LNCAP (cell line): ENCODE measurements around the gene EPHB4.

Source experiments
- TF ChIP-seq, protein P1 (sequence below): fragments of 450-650 bp; IDR thresholded peaks from 2 replicates; pipeline ENCODE4 v1.5.1; 2017; ENCODE audit warnings: mild to moderate bottlenecking

EPHB4 gene

DNA sequence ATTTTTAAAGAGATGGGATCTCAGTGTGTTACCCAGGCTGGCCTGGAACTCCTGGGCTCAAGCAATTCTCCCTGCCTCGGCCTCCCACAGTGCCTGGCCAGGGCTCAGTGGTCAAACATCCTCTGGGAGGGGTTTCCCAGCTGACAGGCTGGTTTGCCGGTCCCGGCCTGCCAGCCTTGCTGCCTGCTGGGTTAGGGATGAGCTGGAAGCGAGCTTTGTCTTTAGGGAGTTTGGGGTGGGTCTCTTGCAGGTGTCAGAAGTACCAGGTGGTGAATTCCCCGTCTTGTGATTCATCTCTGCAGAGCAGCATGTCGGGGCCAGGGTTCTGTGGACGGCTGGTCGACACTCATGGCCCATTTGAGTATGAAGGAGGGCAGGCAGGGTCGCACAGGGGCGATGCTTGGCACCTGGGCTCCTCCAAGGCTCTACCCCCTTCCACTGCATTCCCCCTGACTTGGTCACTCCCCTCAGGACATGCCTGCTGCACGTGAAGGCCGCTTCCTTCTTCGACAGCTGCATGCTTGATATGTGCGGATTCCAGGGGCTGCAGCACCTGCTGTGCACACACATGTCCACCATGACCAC, 63.7 kb downstream of the EPHB4 start:
- TF ChIP-seq, protein P1, sequence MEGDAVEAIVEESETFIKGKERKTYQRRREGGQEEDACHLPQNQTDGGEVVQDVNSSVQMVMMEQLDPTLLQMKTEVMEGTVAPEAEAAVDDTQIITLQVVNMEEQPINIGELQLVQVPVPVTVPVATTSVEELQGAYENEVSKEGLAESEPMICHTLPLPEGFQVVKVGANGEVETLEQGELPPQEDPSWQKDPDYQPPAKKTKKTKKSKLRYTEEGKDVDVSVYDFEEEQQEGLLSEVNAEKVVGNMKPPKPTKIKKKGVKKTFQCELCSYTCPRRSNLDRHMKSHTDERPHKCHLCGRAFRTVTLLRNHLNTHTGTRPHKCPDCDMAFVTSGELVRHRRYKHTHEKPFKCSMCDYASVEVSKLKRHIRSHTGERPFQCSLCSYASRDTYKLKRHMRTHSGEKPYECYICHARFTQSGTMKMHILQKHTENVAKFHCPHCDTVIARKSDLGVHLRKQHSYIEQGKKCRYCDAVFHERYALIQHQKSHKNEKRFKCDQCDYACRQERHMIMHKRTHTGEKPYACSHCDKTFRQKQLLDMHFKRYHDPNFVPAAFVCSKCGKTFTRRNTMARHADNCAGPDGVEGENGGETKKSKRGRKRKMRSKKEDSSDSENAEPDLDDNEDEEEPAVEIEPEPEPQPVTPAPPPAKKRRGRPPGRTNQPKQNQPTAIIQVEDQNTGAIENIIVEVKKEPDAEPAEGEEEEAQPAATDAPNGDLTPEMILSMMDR, result no peak

DNA sequence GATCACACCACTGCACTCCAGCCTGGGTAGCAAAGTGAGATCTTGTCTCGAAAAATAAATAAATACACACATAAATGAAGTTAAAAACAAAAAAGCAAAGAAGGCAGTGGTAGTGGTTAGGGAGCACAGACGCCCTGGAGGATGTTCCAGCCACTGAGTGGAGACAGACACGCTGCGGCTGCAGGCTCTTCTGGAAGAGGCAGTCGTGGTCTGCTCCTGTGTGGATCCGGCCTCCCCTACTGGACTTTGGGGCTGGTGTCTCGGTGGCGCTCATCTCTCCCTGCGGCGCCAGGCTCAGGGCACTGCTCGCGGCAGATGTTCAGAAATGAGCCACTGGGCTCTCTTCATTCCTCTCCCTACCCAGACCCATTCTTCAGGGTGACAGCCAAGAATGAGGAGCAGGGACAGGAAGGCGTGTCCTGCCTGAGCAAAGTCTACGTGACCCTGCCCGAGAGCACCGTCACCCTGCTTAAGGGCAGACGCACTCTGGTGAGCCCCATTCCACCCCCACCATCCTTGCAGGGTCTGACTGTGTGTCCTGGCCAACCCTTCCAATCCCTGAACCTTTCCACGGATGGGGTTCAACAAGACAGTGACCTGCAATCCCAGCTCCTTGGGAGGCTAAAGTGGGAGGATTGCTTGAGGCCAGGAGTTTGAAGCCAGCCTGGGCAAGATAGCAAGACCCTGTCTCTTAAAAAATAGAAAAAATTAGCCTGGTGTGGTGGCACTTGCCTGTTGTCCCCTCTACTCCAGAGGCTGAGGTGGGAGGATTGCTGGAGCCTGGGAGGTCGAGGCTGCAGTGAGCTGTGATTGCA, 67.8 kb downstream of the EPHB4 start:
- TF ChIP-seq, protein P1, result no peak

DNA sequence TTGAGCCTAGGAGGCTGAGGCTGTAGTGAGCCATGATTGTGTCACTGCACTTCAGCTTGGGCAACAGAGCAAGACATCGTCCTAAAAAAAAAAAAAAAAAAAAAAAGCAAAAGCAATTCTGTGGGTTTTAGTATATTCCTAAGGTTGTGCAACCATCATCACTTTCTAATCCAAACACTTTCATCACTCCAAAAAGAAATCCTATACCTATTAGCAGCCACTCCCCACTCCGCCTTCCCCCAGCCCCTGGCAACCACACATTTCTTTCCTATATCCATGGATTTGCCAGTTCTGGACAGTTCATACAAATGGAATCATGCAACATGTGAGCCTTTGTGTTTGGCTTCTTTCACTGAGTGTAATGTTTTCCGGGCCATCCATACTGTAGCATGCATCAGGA, 73.6 kb downstream of the EPHB4 start:
- TF ChIP-seq, protein P1, result no peak

DNA sequence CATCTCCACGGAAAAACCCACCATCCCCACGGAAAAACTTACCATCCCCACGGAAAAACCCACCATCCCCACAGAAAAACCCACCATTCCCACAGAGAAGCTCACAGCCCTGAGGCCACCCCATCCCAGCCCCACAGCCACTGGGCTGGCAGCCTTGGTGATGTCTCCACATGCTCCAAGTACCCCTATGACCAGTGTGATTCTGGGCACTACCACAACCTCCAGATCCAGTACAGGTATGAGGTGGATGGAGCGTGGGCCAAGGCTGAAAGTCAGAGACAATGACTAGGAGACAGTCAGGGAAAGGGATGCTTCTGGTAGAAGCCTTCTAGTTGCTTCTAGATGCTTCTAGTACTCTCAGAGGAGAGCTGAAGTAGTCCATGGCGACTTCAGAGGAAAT, 74.3 kb downstream of the EPHB4 start:
- TF ChIP-seq, protein P1, result no peak
